ENCODE data around the gene SSR1. TPM values are rescaled to one million over a fixed set of nuclear protein-coding genes. Genes with fewer than 3 reads are reported as not detected.
"Not testable (repeated sequence)": the region's sequence is repeated elsewhere in the genome, so short reads cannot be mapped to it uniquely, and the experiment has no call there.

Gene SSR1
- total and polyA plus RNA-seq, 9 of the 15 experiments (the other 6 are each of a cell fraction or from before 2014, with no cell fraction given), result 87.7 to 220 (median 144) TPM

DNA sequence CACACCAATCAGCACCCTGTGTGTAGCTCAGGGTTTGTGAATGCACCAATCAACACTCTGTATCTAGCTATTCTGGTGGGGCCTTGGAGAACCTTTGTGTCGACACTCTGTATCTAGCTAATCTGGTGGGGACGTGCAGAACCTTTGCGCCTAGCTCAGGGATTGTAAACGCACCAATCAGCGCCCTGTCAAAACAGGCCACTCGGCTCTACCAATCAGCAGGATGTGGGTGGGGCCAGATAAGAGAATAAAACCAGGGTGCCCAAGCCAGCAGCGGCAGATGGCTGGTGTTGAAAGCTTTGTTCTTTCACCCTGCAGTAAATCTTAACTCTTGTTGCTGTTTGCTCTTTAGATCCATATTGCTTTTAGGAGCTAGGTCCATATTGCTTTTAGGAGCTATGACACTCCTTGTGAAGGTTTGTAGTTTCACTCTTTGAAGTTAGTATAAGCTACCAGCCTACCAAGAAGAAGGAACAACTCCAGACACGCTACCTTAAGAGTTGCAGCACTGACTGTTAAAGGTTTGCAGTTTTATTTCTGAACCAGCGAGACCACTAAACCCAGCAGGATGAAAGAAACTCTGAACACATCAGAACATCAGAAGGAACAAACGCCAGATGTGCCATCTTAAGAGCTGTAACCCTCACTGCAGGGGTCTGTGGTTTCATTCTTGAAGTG, 31.9 kb upstream of the SSR1 start:
- BruUV-seq (replicated peaks); H3K36me3 ChIP-seq (ENCODE audit: control insufficient read depth, insufficient read depth, low read length); H3K4me2 ChIP-seq (ENCODE audit: insufficient read depth, low read length); CTCF ChIA-PET (ENCODE audit: low intra/inter-chr PET ratio); intact Hi-C loops (cut with micrococcal nuclease); H3K9ac ChIP-seq (ENCODE audit: insufficient read depth in 1 of 2, low read depth in 2 of 2, low read length in 2 of 2); H3K27ac ChIP-seq (ENCODE audit: extremely low read depth, low read depth, low read length); H3K4me1 ChIP-seq (replicated peaks in 1 of 2; ENCODE audit: control insufficient read depth in 2 of 2, insufficient read depth in 2 of 2, low read length in 2 of 2); DNase-seq (ENCODE audit: extremely low read depth in 1 of 4, low spot score in 3 of 4); H3K4me3 ChIP-seq; ATAC-seq; H3K79me2 ChIP-seq (ENCODE audit: control insufficient read depth, insufficient read depth, low read length); H3K9me3 ChIP-seq (replicated peaks; ENCODE audit: control insufficient read depth, insufficient read depth, low read depth, low read length); H4K20me1 ChIP-seq (replicated peaks; ENCODE audit: control insufficient read depth, insufficient read depth, low read length); FAIRE-seq; H3K9me1 ChIP-seq (ENCODE audit: control insufficient read depth, insufficient read depth, low read length); H3K27me3 ChIP-seq (ENCODE audit: control insufficient read depth in 2 of 2, insufficient read depth in 2 of 2, low read length in 2 of 2): not testable (repeated sequence)
- POLR2A ChIA-PET, result interaction anchor here (1.2 to 1.4 kb wide), 3 partner anchors 13 to 30 kb away, joined by 4 read pairs; no protein-coding TSS in a partner anchor
- in situ Hi-C loops (cut with MboI), result loop anchor here (5.0 kb wide), 1 partner anchor 63 kb away; no protein-coding TSS in a partner anchor
- WGBS (ENCODE audit: insufficient coverage, low coverage, missing lambda C conversion rate), result 79% methylated on average over 9 of the region's 10 CpGs
- peak overlapping the region; percentile 70 for H2AFZ ChIP-seq (ENCODE audit: low read depth, low read length)
- TF ChIP-seq NFYB (IDR thresholded peaks at IDR 0.05; ENCODE audit: extremely low read depth, insufficient read length), result peak; percentile 44

- H3K79me2 ChIP-seq (ENCODE audit: control insufficient read depth, insufficient read depth, low read length), result no peaks in the 10 kb centered on the region
- no peaks in the 10 kb centered on the region for H3K27me3 ChIP-seq (ENCODE audit: control insufficient read depth in 2 of 2, insufficient read depth in 2 of 2, low read length in 2 of 2)
- peaks cover 6% of the 10 kb centered on the region for H3K9me3 ChIP-seq (replicated peaks; ENCODE audit: control insufficient read depth, insufficient read depth, low read depth, low read length)
- BruUV-seq (replicated peaks), result no TSS peak
- H3K27ac ChIP-seq (ENCODE audit: extremely low read depth, low read depth, low read length), result no peak overlapping the region
- ChIA-PET CTCF (ENCODE audit: low intra/inter-chr PET ratio) (no interaction called here), POLR2A (interaction anchor here (0.6 to 1.2 kb wide), 2 partner anchors 29 to 601 kb away, joined by 3 to 4 read pairs; no protein-coding TSS in a partner anchor)
- intact Hi-C loops (cut with micrococcal nuclease), result no loop called here
- no peaks in the 10 kb centered on the region for H3K36me3 ChIP-seq (ENCODE audit: control insufficient read depth, insufficient read depth, low read length)
- no peaks in the 10 kb centered on the region for H3K9me1 ChIP-seq (ENCODE audit: control insufficient read depth, insufficient read depth, low read length)
- 32% methylated on average over 23 of the region's 29 CpGs for WGBS (ENCODE audit: insufficient coverage, low coverage, missing lambda C conversion rate)
- H3K9ac ChIP-seq (ENCODE audit: insufficient read depth in 1 of 2, low read depth in 2 of 2, low read length in 2 of 2), result peak overlapping the region; percentile 31 to 84
- H2AFZ ChIP-seq (ENCODE audit: low read depth, low read length), result peak overlapping the region; percentile 70
- ATAC-seq (no peak), FAIRE-seq (no peak), DNase-seq (ENCODE audit: extremely low read depth in 1 of 4, low spot score in 3 of 4) (peak in 1 of 4 experiments; percentile 51)
- peaks cover 3 to 8% of the 10 kb centered on the region in 2 experiments; a peak in 4 of 5 replicates for H3K4me1 ChIP-seq (replicated peaks in 1 of 2; ENCODE audit: control insufficient read depth in 2 of 2, insufficient read depth in 2 of 2, low read length in 2 of 2)
- in situ Hi-C loops (cut with MboI), result loop anchor here (5.0 kb wide), 1 partner anchor 62 kb away; no protein-coding TSS in a partner anchor
- H3K4me2 ChIP-seq (ENCODE audit: insufficient read depth, low read length), result peak overlapping the region; percentile 57
- H3K4me3 ChIP-seq, result peak overlapping the region; percentile 22; the same call in 1 of the 2 replicates
- H4K20me1 ChIP-seq (replicated peaks; ENCODE audit: control insufficient read depth, insufficient read depth, low read length), result no peaks in the 10 kb centered on the region
- peak; percentile 59; the same call in 1 of the 2 replicates for TF ChIP-seq ESRRA (IDR thresholded peaks at IDR 0.05; ENCODE audit: borderline replicate concordance, low read depth)
- TF ChIP-seq, protein P1, sequence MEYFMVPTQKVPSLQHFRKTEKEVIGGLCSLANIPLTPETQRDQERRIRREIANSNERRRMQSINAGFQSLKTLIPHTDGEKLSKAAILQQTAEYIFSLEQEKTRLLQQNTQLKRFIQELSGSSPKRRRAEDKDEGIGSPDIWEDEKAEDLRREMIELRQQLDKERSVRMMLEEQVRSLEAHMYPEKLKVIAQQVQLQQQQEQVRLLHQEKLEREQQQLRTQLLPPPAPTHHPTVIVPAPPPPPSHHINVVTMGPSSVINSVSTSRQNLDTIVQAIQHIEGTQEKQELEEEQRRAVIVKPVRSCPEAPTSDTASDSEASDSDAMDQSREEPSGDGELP (CRISPR knock-in tag; IDR thresholded peaks at IDR 0.05; ENCODE audit: borderline replicate concordance), result peak; percentile 79
- TF ChIP-seq ILF3 (IDR thresholded peaks at IDR 0.05; ENCODE audit: borderline replicate concordance), result no peak
- no peak for TF ChIP-seq CTCF (IDR thresholded peaks at IDR 0.05 in 2 of 3, conservative IDR thresholded peaks at IDR 0.05 in 1 of 3; ENCODE audit: insufficient read depth in 2 of 3, low read depth in 1 of 3, low read length in 3 of 3)
- TF ChIP-seq SLC30A9 (CRISPR knock-in tag; IDR thresholded peaks at IDR 0.05), result no peak
- peak; percentile 60 for TF ChIP-seq RBFOX2 (IDR thresholded peaks at IDR 0.05; ENCODE audit: low read depth, low read length)
- TF ChIP-seq POLR2G (IDR thresholded peaks at IDR 0.05; ENCODE audit: low read depth, low read length), result peak; percentile 60; the same call in 1 of the 2 replicates
- no peak for TF ChIP-seq MECOM (CRISPR knock-in tag; IDR thresholded peaks at IDR 0.05)
These were observed 30.8 kb upstream of the SSR1 start for GRCh38 chr6:7343546-7344475.
